ENCODE data around the gene MYZAP. TPM values are rescaled to one million over a fixed set of nuclear protein-coding genes. Genes with fewer than 3 reads are reported as not detected.

The MYZAP gene
- total RNA-seq, 1 donor from 2014 or later, result 1.6 TPM

DNA sequence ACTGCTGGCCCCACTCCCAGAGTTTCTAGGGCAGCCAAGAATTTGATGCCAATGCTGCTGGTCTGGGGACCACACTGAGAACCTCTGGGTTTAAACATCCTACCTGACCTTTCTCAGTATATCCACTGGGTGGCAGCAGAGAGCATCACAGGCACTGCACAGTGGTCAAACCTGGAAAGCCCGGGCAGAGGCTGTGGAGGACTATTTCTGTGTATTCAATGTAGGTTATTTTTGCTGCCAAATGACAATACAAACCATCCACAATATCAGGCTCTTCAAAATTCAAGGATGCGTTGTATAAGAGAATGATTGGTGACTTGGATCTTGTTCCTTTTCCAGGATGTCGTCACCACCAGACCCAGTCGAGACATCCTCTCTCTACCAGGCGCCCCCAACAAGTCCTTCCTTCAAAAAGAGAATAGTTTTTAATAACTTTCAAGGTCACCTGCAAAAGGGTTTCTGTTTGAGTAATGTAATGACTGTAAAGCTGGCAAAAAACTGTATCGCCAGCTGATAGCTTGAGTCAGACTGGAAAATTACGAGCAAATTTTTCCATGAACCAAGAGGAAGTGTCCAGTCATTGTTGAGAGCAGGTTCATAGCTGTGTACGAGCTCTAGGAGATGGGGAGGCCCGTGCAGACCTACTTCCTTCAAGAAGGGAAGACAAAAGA, 30.5 kb upstream of the MYZAP start:
- no peak for FAIRE-seq
- peak in 1 of 2 donors; percentile 63 for DNase-seq (ENCODE audit: low spot score in 2 of 2)

DNA sequence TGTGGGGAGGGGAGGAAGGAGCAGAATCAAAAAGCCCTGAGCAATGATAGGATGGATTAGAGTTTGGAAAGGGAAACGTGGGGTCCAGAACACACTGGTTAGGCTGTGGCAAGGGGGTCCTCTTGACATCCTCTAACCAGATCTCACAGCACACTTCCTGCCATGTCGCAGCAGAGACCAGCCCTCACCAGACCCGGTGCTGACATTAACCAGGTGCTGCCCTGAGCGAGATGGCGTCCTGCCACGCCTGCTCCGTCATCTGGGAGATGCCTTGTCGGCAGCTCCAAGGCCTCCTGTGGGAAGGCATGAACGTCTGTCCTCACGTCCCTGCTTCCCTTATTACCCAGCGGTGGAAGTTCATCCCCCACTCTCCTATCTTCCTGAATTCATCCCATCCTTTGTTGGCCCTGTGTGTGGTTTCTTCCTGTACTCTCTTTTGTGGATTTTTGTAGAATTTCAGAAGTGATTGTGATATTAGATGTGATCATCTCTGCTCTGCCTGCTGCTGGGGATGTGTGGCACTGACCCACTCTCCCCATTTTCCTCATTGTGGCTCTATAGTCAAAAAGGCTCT, 29.4 kb upstream of the MYZAP start:
- no peak for DNase-seq (ENCODE audit: low spot score in 2 of 2)
- FAIRE-seq, result no peak

GRCh38 chr15:57563416-57563815, 28.3 kb upstream of the MYZAP start:
- FAIRE-seq, result no peak

DNA sequence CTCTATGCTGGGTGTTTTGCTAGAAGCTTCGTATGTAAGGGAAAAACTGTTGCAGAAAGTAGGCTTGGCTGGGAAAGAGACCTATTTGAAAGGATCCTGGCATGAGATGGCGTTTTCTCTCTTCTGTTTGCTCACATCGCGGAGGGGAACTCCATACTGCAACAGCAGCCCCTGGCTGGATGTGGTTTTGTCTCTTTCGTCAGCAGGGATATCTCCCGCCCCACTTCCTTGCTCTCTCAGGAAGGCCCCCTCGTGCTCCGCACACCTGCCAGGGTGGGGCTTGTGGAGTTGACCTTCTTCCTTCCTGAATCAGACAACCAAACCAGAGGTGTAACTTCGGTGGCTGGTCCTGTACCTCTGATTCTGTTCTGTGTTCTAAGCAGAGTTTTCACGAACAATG, 26.4 kb upstream of the MYZAP start:
- DNase-seq (ENCODE audit: low spot score in 2 of 2) (no peak), FAIRE-seq (no peak)

More at GRCh38 chr15:57563416-57563815, 28.3 kb upstream of the MYZAP start:
- DNase-seq (ENCODE audit: low spot score in 2 of 2), result no peak

- DNase-seq (ENCODE audit: low spot score in 2 of 2), result no peak
- no peak for FAIRE-seq
These were observed 24.9 kb upstream of the MYZAP start for GRCh38 chr15:57566834-57567233.

GRCh38 chr15:57567891-57568290, 23.8 kb upstream of the MYZAP start:
- no peak for DNase-seq (ENCODE audit: low spot score in 2 of 2)
- no peak for FAIRE-seq

GRCh38 chr15:57568299-57568698, 23.4 kb upstream of the MYZAP start:
- FAIRE-seq (no peak), DNase-seq (ENCODE audit: low spot score in 2 of 2) (no peak)

DNA sequence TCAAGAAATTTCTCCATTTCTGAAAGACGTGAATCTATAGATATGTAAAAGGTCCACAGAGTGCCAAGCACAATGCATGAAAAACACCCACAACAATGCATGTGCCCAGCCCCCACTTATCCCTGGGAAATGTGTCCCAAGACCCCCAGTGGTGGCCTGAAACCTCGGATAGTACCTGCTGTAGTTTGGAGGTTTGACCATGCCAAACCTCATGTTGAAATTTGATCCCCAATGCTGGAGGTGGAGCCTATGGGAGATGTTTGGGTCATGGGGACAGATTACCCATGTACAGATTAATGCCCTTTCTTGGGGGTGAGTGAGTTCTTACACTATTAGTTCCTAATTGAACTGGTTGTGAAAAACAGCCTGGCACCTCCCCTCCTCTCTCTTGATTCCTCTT, 21.4 kb upstream of the MYZAP start:
- no peak for FAIRE-seq

DNA sequence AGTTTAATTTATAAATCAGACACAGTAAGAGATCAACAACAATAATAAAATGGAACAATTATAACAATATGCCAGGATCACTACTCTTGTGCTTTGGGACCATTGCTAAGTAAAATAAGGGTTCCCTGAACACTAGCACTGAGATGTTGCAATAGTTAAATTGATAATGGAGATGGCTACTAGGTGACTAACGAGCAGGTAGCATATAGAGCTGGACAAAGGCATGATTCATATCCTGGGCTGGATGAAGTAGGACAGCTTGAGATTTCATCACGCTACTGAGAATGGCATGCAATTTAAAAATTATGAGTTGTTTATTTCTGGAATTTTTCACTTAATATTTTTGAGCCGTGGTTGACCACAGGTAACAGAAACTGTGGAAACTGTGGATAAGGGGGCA, 20.7 kb upstream of the MYZAP start:
- FAIRE-seq (no peak), DNase-seq (ENCODE audit: low spot score in 2 of 2) (no peak)

More for the DNA sequence above, 21.4 kb upstream of the MYZAP start:
- no peak for DNase-seq (ENCODE audit: low spot score in 2 of 2)

GRCh38 chr15:57571725-57572124, 20.0 kb upstream of the MYZAP start:
- DNase-seq (ENCODE audit: low spot score in 2 of 2), result no peak
- no peak for FAIRE-seq

GRCh38 chr15:57572468-57572867, 19.2 kb upstream of the MYZAP start:
- FAIRE-seq (no peak), DNase-seq (ENCODE audit: low spot score in 2 of 2) (no peak)

- DNase-seq (ENCODE audit: low spot score in 2 of 2), result no peak
These were observed 18.6 kb upstream of the MYZAP start for GRCh38 chr15:57573151-57573550.

GRCh38 chr15:57575363-57575762, 16.3 kb upstream of the MYZAP start:
- no peak for DNase-seq (ENCODE audit: low spot score in 2 of 2)
- no peak for FAIRE-seq

More at GRCh38 chr15:57573151-57573550, 18.6 kb upstream of the MYZAP start:
- no peak for FAIRE-seq

DNA sequence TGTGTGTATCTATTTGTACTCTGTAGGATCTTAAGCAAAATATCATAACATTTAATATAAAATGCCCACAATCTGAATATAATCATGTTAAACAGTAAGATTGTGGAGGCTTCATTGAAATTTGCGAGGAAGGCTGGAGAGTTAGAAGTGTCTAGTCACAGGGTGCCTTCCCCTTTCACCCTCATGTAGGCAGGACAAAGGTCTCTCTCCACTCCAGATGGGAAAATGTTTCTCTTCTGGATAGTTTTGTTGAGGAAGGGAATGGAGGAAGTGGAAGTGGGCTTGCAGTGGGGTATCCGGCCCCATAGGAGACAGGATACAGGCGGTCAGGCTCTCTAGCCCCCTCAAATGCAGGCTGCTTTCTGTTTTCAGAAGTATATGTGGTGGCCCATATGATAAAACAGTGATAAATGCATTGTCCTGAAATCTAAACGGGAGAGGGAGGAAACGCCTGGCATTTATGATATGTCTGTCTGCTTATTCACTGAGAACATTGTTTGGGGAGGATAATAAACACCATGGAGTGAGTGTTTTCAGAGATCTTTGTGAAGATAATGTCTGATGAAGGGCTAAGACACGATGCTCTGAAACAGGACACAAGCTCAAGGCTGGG, 13.3 kb upstream of the MYZAP start:
- FAIRE-seq, result no peak
- no peak for DNase-seq (ENCODE audit: low spot score in 2 of 2)

GRCh38 chr15:57580428-57580827, 11.3 kb upstream of the MYZAP start:
- no peak for DNase-seq (ENCODE audit: low spot score in 2 of 2)
- no peak for FAIRE-seq

DNA sequence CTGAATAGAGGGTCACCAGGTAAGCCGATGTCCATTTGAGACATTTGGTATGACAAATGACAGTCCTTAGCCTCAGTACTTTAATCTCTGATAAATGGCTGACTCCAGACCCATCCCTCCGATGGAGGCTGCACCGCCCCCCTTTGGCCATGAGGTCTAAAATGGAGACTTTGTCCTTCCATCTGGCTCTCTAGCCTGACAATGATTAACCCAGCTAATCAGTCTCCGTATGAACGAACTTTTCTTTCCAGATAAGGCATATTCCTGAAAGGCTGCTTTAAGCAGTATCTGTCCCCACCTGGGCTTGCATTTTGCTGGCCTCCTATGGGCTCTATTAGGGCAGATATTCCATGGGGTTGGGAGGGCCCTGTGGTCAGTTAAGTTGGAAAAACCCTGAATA, 10.8 kb upstream of the MYZAP start:
- FAIRE-seq, result no peak
- no peak for DNase-seq (ENCODE audit: low spot score in 2 of 2)

DNA sequence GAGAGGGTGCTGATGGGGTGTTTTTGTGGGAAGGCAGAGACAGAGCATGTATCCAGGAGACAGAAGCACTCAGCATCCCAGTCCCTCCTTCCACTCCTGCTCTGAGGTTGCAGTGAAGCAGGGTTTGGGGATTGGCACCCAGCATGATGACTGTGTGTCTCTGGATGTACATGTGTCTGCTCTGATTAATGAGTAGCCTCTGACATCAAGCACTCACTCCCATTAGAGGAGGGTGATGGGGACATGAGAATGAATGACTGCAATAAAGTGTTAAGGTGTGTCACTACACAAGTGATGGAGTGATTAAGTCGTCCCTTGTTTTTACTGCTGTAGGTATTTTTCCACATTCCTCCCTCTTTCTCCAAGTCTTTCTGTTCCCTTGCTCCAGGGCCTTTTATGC, 9.6 kb upstream of the MYZAP start:
- no peak for FAIRE-seq
- no peak for DNase-seq (ENCODE audit: low spot score in 2 of 2)

DNA sequence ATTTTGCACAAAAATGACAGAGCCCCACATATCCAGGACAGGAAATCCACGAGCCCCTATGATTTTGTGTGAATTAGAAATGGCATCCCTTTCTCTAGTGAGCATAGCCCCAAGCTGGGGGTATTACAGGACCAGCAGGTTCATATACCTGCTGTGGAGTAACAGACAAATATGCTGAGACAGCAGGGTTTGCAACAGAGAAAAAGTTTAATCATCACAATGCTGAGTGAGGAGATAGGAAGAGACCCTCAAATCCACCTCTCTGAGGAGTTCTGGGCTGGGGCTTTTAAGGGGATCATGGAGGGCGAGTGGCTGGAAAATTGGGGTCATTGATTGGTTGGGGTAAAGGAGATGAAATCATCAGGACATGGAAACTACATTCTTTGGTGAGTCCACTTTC, 8.4 kb upstream of the MYZAP start:
- no peak for FAIRE-seq
- DNase-seq (ENCODE audit: low spot score in 2 of 2), result no peak

GRCh38 chr15:57583720-57584119, 8.0 kb upstream of the MYZAP start:
- no peak for DNase-seq (ENCODE audit: low spot score in 2 of 2)
- no peak for FAIRE-seq

GRCh38 chr15:57586661-57587424, 4.9 kb upstream of the MYZAP start:
- FAIRE-seq (no peak), DNase-seq (ENCODE audit: low spot score in 2 of 2) (no peak)

DNA sequence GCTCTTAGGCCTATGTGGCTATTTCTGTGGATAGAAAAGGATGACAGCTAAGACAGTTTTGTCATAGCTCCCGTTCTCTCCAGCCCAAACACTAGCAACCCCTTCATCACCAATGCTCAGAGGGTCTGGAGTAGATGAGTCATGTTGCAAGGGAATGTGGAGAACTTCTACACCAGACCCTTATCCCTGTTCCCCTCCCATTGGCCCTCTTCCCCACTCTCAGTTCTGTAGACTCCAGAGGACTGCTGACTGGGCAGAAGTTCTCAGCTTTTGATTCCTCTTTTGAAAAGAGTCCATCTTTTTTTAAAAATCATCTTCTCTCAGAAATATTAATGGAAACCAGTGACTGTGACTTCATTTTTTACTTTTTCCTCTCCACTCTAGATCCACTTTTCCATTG, 2.4 kb upstream of the MYZAP start:
- no peak for FAIRE-seq
- DNase-seq (ENCODE audit: low spot score in 2 of 2), result peak in 1 of 2 donors; percentile 19

Measured in frontal cortex (tissue), 4 donors.